IPS-15b (cell line): ENCODE results near the gene JAG2.

Experiments used
- H3K27me3 ChIP-seq: one replicate; pipeline ENCODE4 v1.6.1; 2013; ENCODE audit warnings: low read length; ENCODE audit not compliant: control insufficient read depth, insufficient read depth
- H3K36me3 ChIP-seq: one replicate; pipeline ENCODE4 v1.6.1; 2013; ENCODE audit warnings: low read length; ENCODE audit not compliant: control insufficient read depth, insufficient read depth
- H3K4me1 ChIP-seq: one replicate; pipeline ENCODE4 v1.6.1; 2013; ENCODE audit warnings: mild to moderate bottlenecking, low read length; ENCODE audit not compliant: control insufficient read depth, insufficient read depth
- H3K4me3 ChIP-seq: one replicate; pipeline ENCODE4 v1.5.1; 2013; ENCODE audit warnings: low read depth, low read length
- H3K9ac ChIP-seq: one replicate; pipeline ENCODE4 v1.6.1; 2013; ENCODE audit warnings: low read depth, mild to moderate bottlenecking, low read length
- H3K9me3 ChIP-seq: one replicate; pipeline ENCODE4 v1.6.1; 2013; ENCODE audit warnings: mild to moderate bottlenecking, low read length; ENCODE audit not compliant: control insufficient read depth, insufficient read depth

The JAG2 gene

DNA sequence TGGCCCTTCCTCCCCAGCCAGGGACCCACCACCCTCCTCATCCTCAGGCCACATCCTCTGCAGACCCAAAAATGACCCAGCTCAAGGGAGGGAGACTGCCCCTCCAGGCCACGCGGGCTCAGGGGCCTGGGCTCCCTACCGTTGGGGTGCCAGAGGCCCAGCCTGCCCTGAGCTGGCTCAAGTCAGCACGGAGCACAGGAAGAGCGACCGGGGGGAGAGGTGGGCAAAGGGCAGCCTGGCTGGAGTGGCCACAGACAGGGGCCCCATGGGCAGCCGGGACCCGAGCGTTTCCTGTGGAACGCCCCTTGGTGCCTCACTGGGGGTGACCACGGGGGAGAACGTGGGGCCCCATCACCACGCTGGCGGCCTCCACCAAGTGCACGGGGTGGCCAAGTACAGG, 10.7 kb downstream of the JAG2 start:
- H3K27me3 ChIP-seq, result no peaks in the 10 kb centered on the region
- no peak overlapping the region for H3K4me3 ChIP-seq
- H3K36me3 ChIP-seq, result peaks cover 6% of the 10 kb centered on the region
- H3K9ac ChIP-seq, result no peak overlapping the region
- H3K4me1 ChIP-seq, result no peaks in the 10 kb centered on the region
- H3K9me3 ChIP-seq, result no peaks in the 10 kb centered on the region

DNA sequence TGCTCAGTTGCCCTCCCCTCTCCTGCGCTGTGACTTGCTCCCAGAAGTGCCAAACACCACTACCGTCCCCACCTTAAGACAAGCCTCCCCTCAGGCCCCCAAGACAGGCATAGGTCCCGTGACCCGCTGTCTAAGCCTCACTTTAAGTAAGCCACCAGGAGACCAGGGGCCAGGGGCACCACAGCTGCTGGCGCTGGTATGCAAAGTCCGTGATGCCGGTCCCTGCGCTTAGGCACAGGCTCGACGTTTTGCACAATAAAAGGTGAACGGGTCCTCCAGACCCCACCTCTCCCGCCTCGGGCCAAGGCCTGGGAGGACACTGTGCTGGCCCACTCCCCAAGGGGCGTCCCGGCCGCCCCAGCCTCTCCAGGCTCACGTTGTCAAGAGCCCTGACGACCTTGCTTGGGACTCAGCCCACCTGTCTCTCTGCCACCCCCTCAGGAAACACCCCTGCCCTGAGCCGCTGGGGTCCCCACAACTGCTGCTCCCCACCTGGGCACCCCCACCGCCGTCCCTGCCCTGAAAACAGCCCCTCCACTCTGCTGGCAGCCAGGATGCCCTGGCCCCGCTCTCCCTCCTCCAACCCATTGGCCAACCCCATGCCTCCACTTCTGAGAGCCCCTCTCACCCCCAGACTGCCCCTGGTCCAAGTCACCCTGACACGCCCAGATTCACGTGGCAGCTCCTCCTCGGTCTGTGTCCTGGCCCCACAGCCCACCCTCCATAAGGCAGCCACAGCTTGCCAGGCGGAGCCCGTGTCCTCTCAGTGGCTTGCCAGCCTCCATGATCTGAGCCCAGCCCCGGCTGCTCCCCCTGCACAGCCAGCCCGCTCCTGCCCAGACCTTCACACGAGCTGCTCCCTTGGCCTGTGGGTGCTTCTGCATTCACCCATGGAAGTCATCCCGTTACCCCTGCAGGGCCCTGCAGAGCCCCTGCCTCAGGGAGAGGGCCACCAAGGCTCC, 11.9 kb downstream of the JAG2 start:
- no peak overlapping the region for H3K4me3 ChIP-seq
- no peaks in the 10 kb centered on the region for H3K27me3 ChIP-seq
- H3K36me3 ChIP-seq, result peaks cover 7% of the 10 kb centered on the region
- no peaks in the 10 kb centered on the region for H3K9me3 ChIP-seq
- no peaks in the 10 kb centered on the region for H3K4me1 ChIP-seq
- no peak overlapping the region for H3K9ac ChIP-seq

DNA sequence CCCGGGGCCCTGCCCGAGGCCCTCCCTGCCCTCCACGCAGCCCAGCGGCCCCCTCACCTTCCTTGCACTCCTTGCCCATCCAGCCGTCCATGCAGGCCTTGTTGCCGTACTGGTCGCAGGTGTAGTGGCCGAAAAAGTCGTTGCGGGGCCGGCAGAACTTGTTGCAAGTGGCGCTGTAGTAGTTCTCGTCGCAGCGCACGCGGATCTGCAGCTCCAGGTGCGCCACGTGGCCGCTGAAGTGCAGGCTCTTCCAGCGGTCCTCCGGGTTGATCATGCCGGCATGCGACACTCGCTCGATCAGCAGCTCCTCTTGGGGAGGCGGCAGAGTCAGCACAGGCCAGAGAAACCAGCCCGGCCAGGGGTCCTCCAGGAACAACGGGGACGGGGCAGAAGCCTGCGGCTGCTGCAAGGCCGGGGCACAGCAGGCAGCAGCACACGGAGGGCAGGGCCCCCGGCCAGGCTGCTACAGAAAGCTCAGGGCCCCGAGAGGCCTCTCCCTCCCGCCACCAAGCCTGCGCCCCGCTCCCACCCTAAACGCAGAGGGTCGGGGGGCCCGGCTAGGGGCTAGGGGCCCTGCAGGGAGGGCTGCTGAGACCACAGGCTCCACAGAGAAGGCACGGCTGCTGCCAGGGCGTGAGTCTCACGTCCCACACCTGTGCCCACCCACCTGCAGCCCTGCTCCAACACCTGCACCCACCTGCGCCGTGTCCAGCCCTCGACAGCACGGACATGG, 12.7 kb downstream of the JAG2 start:
- H3K36me3 ChIP-seq, result peaks cover 10% of the 10 kb centered on the region
- no peaks in the 10 kb centered on the region for H3K4me1 ChIP-seq
- no peak overlapping the region for H3K9ac ChIP-seq
- no peaks in the 10 kb centered on the region for H3K27me3 ChIP-seq
- no peak overlapping the region for H3K4me3 ChIP-seq
- no peaks in the 10 kb centered on the region for H3K9me3 ChIP-seq

DNA sequence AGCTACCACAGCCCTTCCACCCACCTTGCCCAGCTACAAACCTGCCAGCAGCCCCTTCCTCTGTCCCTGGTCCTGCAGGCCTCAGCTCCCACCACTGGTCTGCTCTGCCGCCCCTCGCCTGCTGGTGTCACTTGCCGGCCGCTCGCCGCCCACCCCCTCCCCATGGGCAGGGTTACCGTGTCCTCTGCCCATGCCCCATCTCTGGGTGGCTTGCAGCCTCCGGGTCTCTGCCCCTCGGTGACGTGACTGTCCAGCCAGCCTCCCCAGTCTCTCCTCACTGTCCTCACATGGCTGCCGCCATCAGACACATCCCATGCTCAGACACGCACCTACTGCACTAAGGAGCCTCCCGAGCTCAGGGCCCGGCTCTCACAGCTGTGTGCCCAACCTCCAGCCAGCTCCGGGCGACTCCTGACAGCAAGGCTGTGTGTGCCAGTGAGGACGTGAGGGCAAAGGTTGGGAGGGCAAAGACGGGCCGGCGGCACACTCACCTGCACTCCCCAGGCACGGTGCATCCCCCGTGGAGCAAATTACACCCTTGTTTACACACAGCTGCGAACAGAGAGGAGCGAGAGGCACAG, 13.4 kb downstream of the JAG2 start:
- H3K9me3 ChIP-seq, result no peaks in the 10 kb centered on the region
- H3K4me3 ChIP-seq, result no peak overlapping the region
- H3K27me3 ChIP-seq, result no peaks in the 10 kb centered on the region
- H3K4me1 ChIP-seq, result no peaks in the 10 kb centered on the region
- H3K9ac ChIP-seq, result no peak overlapping the region
- peaks cover 12% of the 10 kb centered on the region for H3K36me3 ChIP-seq

DNA sequence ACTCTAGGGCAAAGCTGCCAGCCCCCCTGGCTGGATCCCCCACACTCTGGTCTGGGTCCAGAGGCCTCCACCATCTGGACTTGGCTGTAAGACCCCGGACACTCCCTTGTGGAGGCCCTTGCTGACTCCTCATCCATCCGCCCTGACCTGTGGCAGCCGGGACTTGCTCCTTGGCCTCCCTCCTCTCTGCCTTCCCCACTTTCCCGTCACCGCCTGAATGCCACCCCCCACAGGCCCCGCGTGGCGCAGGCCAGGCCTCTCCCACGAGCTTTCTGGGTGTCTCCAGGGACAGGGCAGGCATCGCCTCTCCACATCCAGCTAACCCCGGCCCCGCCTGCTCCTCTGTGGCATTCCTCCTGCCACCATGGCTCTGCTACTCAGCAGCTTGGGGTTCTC, 14.1 kb downstream of the JAG2 start:
- Histone ChIP-seq H3K36me3 (peaks cover 12% of the 10 kb centered on the region), H3K9ac (no peak overlapping the region), H3K9me3 (no peaks in the 10 kb centered on the region), H3K4me1 (no peaks in the 10 kb centered on the region), H3K27me3 (no peaks in the 10 kb centered on the region), H3K4me3 (no peak overlapping the region)

DNA sequence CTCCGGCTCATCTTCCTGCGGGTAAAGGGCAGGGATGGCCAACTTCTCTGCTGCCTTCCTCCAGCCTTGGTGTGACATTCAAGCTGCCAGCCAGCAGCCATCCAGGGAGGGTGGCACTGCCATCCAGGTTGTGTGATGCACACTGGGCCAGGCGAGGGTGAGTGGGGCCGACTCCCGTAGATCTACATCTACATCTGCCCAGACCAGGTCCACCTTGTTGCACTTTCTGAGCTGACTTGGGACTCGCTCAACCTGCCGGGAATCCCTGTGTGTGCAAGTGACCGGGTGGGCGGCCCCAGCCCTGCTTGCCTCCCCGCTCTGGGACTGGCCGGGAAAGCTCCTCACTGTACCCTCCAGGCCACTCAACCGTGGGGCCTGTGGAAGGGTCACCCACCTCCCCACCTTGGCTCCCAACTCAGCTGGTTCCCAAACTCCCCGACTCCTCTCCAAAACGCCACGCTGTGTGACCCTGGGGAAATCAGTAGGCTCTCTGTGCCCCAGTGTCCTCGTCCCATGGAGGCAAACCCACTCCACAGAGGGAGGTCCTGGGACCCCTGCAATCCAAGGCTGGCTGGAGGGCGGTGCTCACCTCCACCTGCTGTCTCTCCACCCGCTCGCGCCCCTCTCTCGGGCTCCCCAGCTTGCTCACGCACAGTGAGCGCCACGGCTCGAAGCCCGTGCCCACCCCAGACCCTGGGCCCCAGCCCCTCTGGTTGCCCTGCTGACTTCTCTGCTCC, 14.7 kb downstream of the JAG2 start:
- no peaks in the 10 kb centered on the region for H3K9me3 ChIP-seq
- H3K36me3 ChIP-seq, result peaks cover 12% of the 10 kb centered on the region
- H3K4me1 ChIP-seq, result no peaks in the 10 kb centered on the region
- no peak overlapping the region for H3K4me3 ChIP-seq
- H3K27me3 ChIP-seq, result no peaks in the 10 kb centered on the region
- H3K9ac ChIP-seq, result no peak overlapping the region

DNA sequence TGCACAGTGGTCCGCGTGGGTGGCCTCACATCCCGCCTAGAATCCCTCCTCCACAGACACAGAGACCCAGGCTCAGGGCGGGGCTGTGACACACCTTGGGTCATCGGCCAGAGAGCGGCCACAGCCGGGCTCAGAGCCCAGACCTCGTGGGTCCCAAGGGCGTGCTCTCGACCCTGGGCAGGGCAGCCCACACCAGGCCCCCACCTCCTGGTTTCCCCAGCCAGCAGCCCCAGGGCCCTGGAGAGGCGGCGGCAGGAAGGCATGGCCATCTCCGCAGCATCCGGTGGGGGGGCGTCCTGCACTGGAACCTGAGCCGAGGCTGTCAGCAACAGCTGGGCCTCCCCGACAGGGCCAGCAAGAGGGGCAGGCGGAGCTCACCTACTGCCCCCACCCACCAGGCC, 15.2 kb downstream of the JAG2 start:
- Histone ChIP-seq H3K36me3 (peaks cover 14% of the 10 kb centered on the region), H3K9ac (no peak overlapping the region), H3K4me1 (no peaks in the 10 kb centered on the region), H3K9me3 (no peaks in the 10 kb centered on the region), H3K27me3 (no peaks in the 10 kb centered on the region), H3K4me3 (no peak overlapping the region)

DNA sequence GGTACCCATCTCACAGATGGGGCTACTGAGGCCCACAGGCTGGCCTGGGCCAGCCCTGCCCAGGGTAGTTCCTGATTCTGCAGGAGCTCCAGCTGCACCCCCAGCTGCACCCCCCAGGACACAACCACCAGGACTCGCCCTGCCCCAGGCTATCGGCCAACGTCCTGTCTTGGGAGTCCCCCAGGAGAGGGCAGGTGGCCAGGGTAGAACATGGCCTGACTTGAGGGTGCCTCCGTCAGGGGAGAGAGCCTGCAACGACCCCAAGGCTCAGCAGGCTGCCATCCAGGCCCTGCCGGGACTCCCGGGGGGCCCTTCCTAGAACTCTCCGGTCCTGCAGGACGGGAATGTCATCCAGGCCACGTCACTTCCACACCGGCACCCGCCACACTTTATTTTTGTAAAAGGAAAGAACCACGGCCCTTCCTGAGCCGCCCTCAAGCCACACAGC, 15.8 kb downstream of the JAG2 start:
- Histone ChIP-seq H3K9ac (no peak overlapping the region), H3K27me3 (no peaks in the 10 kb centered on the region), H3K36me3 (peaks cover 19% of the 10 kb centered on the region), H3K4me3 (no peak overlapping the region), H3K4me1 (no peaks in the 10 kb centered on the region), H3K9me3 (no peaks in the 10 kb centered on the region)

DNA sequence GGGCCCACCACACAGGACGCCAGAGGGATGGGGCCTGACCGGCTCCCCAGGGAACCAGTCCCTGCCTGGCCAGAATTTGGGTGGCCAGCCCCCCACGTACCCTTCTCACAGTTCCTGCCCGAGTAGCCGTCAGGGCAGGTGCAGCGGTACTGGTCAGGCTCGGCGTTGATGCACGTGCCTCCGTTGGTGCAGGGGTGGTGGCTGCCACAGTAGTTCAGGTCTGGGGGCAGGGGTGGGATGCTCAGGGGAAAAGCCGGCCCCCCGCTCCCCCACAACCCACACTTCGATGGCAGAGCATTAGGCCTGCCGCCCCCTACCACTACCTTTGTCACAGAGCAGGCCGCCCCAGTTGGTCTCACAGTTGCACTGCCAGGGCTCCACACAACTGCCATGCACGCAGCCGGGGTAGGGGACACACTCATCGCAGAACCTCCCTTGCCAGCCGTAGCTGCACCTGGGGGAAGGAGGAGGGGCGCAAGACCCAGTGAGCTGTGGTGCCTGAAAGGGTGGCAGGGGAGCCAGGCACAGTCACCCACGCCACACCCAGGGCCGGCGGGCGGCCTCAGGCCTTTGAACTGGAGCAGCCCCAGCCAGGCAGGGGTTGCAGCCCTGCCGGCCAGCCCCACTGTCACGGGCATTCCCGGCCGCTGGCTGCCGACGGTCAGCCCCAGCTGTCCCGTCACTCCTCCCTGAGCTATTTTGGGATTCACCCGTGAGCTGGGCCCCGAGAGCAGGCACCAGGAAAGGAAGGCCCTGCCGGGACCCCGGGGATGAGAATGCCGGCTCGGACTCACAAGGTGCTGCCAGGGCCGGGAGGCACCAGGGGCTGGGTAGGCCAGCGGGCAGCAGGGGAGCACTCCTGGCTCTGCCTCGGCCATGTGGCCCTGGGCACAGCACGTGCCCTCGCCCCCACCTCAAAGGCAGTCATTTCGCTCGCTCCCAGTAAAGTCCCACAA, 16.5 kb downstream of the JAG2 start:
- Histone ChIP-seq H3K9me3 (no peaks in the 10 kb centered on the region), H3K9ac (no peak overlapping the region), H3K36me3 (peaks cover 19% of the 10 kb centered on the region), H3K4me1 (no peaks in the 10 kb centered on the region), H3K27me3 (no peaks in the 10 kb centered on the region), H3K4me3 (no peak overlapping the region)

DNA sequence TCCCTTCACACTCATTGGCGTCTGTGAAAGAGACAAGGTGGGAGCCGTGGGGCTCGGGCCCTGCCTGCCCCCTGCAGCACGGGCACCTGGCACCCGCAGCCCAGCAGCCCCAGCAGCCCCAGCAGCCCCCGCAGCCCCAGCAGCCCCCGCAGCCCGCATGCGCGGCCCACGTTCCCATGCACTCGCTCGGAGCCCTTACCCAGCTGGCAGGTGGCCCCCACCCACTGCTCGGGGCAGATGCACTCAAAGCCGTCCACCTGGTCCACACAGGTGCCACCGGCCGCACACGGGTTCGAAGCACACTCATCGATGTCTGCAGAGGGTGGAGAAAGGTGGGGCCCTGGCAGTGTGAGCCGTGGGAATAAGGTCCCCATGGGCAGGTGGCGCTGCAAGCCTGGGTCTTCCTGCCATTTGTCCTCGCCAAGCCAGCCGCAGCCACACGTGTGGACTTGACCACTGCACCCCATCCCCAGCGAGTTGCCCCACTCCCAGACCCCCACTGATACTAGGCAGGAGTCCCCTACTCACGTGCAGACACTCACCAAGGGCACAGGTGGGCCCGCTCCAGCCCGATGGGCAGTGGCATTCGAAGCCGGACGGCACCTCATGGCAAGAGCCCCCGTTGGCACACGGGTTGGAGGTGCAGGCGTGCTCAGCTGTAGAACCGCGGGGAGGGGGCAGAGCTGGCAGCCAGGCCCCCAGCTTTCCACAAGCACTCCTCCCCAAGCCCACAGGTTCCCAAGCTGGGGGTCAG, 17.3 kb downstream of the JAG2 start:
- H3K4me1 ChIP-seq, result no peaks in the 10 kb centered on the region
- no peaks in the 10 kb centered on the region for H3K27me3 ChIP-seq
- H3K4me3 ChIP-seq, result no peak overlapping the region
- H3K9ac ChIP-seq, result no peak overlapping the region
- peaks cover 21% of the 10 kb centered on the region for H3K36me3 ChIP-seq
- no peaks in the 10 kb centered on the region for H3K9me3 ChIP-seq
